HS-5 (cell line): ENCODE data around the gene BDKRB1.
A peak's percentile ranks its signal among the peaks of the same experiment; 100 is the strongest.

ENCODE experiments used
- DNase-seq: peaks from one replicate; pipeline ENCODE4 v3.0.0-alpha.2; 2012; ENCODE audit warnings: low read depth

BDKRB1 gene

DNA sequence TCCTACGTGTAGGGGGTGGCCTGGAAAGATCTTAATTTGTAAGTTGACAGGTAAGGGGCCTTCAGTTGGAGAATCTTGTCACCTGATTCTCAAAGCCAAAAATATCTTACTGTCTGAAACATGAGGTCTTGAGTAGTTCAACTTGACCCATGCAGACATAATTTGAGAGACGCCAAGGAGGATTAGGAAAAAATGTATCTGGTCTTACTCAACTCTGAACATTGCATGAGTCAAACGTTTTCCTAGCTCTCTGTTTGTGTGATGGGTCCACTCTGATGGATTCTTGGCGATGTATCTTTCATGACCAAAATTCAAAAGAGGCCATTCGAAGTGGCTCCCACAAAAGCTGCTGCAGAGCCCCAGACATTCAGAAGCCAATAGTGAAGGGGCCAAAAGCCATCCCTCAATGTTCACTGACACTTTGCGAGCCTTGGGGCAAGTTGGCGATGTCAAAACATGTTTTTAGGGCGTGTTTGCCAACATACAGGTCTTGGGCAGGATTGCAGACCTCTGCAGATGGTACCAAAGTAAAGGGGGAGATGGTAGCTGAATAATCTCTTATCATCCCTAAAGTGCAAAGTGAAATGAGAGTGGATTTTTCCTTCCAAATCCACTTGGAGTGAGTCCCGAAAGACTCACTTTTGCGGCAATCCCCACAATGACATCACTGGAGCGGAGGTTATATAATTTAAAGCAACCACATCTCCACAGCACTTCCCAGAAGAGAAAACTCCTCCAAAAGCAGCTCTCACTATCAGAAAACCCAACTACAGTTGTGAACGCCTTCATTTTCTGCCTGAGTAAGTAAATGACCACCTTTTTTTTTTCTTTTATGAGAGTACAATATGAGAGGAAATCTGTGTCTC lies at the start of gene BDKRB1:
TSS of gene BDKRB1 (plus strand) at position 710 of the 866 bp plus-strand sequence. CDS start 7,473 bp downstream, outside the sequence.
- DNase-seq, result peak; percentile 60

GRCh38 chr14:96206461-96206860 lies 49.5 kb upstream of the BDKRB1 start:
- no peak for DNase-seq

- no peak for DNase-seq
Observed at GRCh38 chr14:96207686-96208085, 48.3 kb upstream of the BDKRB1 start.

DNA sequence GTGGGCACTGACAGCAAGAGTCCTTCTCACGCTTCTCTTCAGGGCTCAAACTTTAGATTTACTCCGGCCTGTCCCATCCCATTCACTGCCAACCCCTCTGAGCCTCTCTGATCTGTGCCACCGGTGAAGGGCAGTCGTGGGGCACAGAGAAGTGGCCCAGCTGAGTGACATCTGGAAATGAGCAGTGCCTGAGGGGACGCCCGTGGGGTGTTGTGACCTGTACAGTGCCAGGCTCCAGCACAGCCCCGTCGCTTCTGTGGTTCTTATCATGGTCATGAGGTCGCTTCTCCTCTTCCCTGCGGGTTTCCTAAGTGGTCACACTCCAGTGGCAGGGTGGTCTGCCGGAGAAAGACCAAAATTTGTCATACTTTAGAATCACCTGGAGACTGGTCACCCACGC lies 47.3 kb upstream of the BDKRB1 start:
- no peak for DNase-seq

- DNase-seq, result no peak
Observed at GRCh38 chr14:96212140-96212539, 43.9 kb upstream of the BDKRB1 start.

DNA sequence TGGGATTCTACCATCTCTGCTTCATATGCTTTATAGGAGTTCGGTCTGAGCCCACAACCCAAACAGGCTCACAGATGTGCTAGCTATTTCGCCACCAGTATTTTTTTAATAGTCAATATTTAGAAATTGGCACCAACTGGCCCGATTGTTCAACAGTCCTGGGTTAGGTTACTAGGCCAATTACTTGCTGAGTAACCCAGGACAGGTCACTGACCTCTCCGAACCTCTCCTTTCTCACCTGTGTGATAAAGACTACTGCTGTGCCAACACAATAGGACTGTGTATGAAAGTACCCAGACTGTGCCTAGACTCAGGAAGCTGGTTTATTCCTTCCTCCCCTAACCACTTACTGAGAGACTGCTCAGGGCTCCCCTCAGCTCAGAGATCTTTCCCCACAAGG lies 43.1 kb upstream of the BDKRB1 start:
- DNase-seq, result no peak

DNA sequence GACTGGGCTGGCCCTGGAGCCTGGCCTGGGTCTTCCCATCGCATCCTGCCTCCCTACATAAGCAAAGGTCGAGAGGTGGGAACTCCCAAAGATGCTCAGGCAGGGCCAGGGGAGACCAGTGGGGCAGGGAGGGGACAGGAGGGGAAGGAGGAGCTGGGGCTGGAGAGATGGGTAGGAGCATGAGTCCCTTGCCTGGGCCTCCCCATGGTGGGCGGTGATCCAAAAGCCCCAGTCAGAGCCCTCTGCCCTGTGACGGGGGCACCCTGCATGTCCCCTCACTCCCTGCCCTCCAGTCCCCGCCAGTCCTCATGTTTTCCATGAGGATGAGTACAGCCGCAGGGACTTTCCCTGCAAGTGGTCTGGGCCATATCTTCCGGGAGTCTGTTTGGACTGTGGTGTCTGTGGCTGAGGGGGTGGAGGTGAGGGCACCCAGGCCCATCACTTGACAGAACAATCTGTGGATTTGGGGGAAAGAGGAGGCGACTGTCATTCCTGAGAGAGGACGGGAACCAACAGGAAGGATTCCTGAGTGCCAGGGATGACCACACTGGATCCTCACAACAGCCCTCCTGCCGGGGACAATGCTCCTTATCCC lies 42.0 kb upstream of the BDKRB1 start:
- DNase-seq, result no peak

DNA sequence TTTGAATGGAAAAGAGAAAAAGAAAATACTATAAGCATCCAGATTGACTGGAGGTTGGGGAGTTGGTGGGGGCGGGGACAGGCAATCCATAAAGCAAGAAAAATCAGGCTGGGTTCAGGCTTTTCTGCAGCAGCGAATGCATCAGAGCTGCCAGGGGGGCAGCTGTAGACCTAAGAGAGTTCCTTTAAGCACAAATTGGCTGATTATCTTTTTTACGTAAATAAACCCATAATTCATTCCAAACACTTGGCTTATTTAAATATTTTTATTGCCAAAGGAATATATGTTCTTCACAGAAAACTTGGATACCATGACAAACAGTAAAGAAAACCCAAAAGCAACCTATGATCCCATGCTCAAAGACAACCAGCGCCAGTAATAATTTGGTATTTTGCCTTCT lies 41.2 kb upstream of the BDKRB1 start:
- no peak for DNase-seq

DNA sequence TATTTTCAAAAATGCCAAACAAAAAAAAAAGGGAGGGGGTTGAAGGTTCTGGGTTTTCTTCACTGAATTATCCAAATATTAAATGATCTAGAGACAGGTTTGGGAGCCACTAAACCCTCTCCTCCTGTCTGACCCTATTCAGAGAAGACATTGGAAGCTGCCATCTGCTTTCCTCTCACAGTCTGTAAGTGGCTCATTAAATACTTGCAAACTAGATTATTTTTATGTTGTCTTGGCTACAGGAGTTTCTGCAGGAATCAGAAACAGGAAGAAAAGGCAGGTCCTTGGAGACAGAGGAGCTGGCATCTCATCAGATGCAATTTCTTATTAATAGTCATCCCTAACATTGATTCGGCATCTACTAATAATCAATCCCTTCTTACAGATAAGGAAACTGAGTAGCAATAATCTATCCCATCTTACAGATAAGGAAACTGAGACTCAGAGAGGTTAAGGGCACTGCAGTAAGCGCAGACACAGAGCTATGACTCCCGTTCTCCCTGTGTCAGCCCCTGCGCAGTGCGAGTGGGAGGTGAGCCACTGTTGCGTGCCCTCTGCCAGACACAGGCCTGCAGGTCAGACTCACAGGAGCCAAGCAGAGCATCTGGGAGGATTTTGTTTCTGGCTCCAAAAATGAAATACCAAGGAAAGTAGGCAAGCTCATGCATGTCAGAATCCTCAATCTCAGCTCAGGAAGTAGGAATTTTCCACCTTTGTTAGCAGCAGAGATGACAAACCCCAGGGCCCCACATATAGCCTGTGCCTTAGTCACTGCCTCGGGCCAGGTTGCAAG lies 40.4 kb upstream of the BDKRB1 start:
- DNase-seq, result no peak

DNA sequence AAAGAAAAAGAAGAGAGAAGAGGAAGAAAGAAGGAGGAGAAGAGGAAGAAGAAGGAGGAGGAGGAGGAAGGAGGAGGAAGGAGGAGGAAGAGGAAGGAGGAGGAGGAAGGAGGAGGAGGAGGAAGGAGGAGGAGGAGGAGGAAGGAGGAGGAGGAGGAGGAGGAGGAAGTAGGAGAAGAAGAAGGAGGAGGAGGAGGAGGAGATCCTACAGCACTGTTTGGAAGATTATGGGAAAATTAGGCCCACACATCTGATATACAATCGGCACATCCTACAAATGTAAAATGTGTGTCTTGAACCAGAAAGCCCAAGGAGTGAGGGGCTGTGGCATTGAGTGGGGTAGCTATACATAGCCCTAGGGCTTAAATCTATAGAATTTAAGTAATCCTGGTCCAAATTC lies 39.4 kb upstream of the BDKRB1 start:
- DNase-seq, result no peak

- DNase-seq, result no peak
Observed at GRCh38 chr14:96217376-96217913, 38.6 kb upstream of the BDKRB1 start.

GRCh38 chr14:96221109-96221650 lies 34.8 kb upstream of the BDKRB1 start:
- DNase-seq, result no peak

- DNase-seq, result no peak
Observed at GRCh38 chr14:96221841-96222240, 34.2 kb upstream of the BDKRB1 start.

- DNase-seq, result no peak
Observed at GRCh38 chr14:96224480-96225096, 31.4 kb upstream of the BDKRB1 start.

- DNase-seq, result no peak
Observed at GRCh38 chr14:96225213-96225612, 30.8 kb upstream of the BDKRB1 start.

GRCh38 chr14:96225745-96226151 lies 30.3 kb upstream of the BDKRB1 start:
- peak; percentile 49 for DNase-seq

DNA sequence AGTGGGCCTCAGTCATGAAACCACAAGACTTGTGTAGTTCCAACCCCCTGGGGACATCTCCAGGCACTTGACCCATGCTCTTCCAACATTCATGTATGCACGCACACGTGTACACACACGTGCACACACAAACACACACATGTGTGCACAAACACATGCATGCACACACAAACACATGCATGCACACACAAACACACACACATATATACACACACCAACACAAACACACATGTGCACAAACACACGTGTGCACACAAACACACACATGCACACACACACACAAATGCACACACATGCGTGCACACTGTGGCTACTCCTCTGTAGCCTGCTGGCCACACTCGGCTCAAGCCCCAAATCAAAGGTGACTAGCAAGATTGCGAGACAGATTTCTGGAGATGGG lies 28.6 kb upstream of the BDKRB1 start:
- no peak for DNase-seq

- no peak for DNase-seq
Observed at GRCh38 chr14:96229315-96229714, 26.7 kb upstream of the BDKRB1 start.

DNA sequence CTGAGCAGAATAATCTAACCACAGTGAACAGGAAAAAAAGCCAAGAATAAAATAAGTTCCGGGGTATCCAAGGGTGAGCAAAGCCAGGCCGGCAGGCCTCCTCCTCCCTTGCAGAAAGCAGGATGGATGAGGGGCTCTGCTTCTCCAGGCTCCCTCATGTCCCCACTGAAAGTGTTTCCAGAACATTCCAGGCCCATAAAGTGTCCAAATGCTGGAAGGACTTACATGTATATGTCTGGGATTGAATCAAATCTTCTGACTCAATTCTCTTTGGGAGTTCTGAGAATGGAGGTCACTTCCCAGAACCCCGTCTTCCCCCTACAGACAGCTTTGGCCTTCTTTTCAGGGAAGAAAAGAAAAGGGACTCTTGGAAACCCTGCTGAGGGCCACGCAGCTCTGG lies 25.0 kb upstream of the BDKRB1 start:
- no peak for DNase-seq

DNA sequence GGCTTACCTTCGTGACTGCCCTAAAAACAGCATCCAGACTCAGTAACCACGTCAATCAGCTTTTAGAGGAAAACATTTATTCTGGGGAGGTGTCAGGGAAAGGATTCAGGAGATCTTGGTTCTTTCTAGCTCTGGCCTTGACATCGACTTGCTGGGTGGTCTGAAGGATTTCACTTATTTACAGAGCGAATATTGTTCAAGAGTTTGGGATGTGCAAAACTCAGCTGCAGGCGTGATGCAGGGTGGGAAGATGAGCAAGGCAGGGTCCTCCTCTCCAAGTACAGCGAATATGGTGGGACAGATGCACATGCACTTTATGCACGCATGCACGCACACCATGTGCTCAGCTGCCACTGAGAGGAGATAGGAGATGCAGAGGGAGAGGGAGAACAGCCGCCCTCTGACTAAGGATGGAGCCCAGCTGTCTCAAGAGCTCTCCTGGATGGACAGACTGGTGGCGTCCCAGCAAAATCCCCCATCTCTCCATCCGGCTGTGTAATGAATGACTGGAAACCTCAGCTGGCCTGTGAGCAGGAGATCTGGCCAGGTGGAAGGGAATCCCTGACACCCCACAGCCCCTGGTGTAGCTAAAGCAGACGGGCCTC lies 24.4 kb upstream of the BDKRB1 start:
- DNase-seq, result no peak

DNA sequence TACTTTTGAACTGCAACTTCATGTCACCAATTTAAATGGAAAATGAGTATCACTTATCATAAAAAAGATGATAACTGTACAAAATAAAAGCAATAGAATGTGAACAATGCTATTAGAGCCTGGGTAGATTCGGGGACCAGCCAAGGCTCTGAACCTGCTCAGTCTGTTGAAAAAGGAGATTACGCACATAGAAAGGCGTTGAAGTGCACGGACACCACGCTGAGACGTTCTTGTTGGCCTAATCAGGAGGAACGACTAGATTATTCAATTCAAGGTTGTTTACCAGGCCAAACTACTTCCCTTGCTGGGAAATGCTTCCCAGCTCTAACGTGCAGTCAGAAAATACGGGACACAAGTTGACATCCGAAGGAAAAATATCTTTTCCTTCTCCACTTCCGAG lies 23.5 kb upstream of the BDKRB1 start:
- DNase-seq, result no peak
